ENCODE data around the gene PARVA.

PARVA gene

GRCh38 chr11:12547953-12548650 lies 170.7 kb downstream of the PARVA start:
- peak; percentile 33 for DNase-seq (ENCODE audit: low spot score)

DNA sequence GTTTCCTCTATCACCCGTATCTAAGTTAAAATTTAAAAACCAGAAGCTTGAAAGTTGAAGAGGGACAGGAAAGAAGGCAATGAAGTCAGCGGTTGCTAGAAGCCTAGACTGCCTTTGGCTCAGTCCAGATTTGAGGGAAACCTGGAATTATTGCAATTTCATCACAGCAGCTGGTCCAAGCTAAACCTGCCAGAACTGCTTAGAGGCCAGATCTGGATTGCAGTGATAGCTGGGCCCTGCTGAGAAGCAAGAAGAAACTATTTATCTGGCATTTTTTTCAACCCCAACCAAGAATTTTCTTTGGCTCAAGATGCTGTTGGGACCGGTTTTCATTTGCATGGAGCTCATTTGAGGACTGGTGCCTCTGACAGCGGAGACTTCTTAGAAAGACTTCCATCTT lies 175.3 kb downstream of the PARVA start:
- DNase-seq (ENCODE audit: low spot score): no peak

GRCh38 chr11:12554122-12554521 lies 176.8 kb downstream of the PARVA start:
- DNase-seq (ENCODE audit: low spot score): no peak

DNA sequence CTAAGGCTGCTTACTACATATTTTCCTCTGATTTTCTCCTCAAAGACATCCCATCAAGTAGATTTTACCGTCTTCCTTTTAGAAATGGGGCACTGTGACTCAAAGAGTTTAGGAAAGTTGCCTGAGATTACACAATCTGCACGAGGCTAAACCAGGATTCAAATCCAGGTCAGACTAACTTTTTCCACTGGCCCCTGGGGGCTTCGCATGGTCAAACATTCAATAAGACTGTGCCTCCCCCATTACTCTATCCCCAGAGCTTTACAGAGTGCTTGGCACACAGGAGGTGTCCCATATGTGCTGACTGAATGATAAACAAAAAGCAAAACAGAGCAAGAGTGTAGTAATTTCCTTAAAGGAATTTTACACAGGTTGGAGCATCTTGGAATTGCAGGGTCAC lies 178.8 kb downstream of the PARVA start:
- DNase-seq (ENCODE audit: low spot score): no peak

- no peak for DNase-seq (ENCODE audit: low spot score)
Observed at GRCh38 chr11:12556788-12557384, 179.5 kb downstream of the PARVA start.

DNA sequence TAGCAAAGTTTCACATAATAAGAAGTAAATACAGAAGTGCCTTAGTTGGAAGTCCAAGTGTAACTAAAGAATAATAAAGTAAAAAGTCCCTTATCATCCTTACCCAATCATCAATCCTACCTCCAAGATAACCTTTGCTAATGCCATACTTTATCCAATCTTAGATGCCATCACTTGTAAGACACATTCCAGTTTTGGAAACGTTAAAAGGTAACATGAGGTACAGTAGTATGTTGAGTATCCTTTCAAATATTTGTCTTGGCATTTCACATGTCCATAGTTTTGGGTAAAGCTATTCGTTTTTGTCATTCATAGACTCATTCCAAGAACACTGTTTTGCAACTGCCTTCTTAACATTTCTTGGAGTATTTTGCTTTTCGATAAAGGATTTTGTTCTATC lies 181.6 kb downstream of the PARVA start:
- DNase-seq (ENCODE audit: low spot score): no peak

DNA sequence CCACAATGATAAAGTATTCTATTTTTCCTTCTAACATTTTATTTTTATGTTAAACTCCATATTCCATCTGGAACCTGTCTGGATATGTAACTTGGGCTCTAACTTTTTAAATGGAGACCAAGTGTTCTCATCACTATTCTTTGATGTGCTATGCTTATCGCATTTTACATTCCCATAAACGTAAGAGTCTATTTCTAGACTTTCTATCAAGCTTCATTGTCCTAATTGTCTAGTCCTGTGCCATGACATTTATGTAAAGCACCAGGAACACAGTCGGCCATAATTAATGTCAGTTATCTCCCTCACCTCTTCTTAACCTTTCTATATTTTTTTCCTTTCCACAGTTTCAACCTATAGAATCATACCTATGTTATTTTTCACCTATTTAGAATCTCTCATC lies 183.0 kb downstream of the PARVA start:
- no peak for DNase-seq (ENCODE audit: low spot score)

DNA sequence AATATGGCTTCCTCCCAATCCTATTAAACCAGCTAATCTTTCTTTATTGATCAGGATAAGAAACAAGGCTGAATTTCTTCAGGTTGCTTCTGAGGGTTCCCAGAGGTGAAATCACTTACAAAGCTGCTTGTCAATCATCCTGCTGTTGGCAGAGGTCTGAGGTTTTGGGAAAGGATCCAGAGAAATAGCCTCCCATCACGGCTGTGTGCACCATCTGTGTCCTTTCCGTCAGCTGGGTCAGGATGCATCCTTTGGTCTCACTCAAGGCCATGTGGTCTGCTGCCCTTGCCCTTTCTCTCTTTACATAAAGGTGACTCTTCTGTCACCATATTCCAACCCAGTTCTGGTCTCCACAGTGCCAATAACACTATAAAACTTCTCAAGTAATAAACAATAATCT lies 183.5 kb downstream of the PARVA start:
- no peak for DNase-seq (ENCODE audit: low spot score)

- DNase-seq (ENCODE audit: low spot score): no peak
Observed at GRCh38 chr11:12564012-12564411, 186.6 kb downstream of the PARVA start.

- no peak for DNase-seq (ENCODE audit: low spot score)
Observed at GRCh38 chr11:12565406-12565805, 188.0 kb downstream of the PARVA start.

- DNase-seq (ENCODE audit: low spot score): no peak
Observed at GRCh38 chr11:12567746-12568460, 190.5 kb downstream of the PARVA start.

DNA sequence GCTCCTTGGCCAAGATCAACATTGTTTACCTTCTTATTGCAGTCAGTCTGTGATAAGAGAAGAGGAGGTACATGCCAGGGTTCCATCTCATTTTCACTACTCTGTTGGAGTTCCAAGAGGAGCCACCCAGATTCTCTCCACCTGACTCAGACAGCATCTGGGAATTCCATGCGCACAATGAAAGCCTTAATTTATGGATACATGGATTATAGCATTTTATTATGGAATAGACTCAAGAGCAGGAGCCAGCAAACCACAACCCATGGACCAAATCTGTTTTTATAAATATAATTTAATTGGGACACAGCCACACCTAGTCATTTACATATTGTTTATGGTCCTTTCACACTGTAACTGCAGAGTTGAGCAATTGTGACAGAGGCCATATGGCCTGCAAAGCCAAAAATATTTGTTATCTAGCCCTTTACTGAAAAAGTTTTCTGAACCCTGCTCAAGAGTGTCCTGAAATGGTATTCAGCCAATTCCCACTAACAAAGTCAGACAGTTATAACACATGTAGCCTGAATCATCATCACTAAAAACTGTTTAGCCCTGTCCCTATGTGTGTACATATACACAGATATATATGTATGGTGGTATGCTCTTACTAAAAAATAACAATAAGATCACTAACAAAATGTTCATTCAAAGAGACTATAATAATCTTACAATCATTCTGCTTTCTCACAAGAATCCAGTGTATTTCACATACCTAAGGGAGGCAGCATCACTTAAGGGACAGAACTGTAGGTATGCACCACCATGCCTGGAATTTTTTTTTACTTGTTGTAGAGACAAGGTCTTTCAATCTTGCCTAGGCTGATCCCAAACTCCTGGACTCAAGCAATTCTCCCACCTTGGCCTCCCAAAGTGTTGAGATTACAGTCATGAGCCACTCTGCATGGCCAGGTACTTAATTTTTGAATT lies 192.4 kb downstream of the PARVA start:
- DNase-seq (ENCODE audit: low spot score): no peak

- DNase-seq (ENCODE audit: low spot score): no peak
Observed at GRCh38 chr11:12573707-12574485, 196.5 kb downstream of the PARVA start.

GRCh38 chr11:12577725-12578644 lies 200.6 kb downstream of the PARVA start:
- no peak for DNase-seq (ENCODE audit: low spot score)

- no peak for DNase-seq (ENCODE audit: low spot score)
Observed at GRCh38 chr11:12581416-12581815, 204.0 kb downstream of the PARVA start.

DNA sequence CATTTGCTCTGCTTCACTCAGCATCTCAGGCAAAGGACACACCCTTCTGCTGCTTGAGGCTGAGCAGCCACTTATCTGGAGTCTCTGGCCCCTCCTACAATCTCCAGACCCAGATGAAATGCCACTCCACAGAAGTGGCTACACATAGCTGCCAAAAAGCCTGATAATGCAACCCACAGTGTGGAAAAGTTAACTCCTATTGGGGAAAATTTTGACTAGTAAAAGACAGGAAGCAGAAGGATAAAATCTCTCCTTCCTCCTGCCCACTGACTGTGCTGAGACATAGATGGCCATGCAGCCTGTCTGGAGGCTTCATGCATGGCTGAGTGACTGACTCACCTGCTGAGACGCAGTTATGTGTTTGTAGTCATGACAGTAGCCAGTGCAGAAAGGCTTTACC lies 204.6 kb downstream of the PARVA start:
- no peak for DNase-seq (ENCODE audit: low spot score)
